CD4-positive, alpha-beta T cell treated with Interleukin-6 for 4 hours (primary cell): ENCODE measurements around the gene VTI1A.
"Not testable (repeated sequence)": the region's sequence is repeated elsewhere in the genome, so short reads cannot be mapped to it uniquely, and the experiment has no call there.

Experiments used
- DNase-seq: peaks from one replicate; pipeline ENCODE4 v3.0.0-alpha.2; 2020; ENCODE audit warnings: mixed read lengths

Gene VTI1A

GRCh38 chr10:112731450-112731849, 284.4 kb downstream of the VTI1A start:
- DNase-seq = not testable (repeated sequence)

- no peak for DNase-seq
Observed at GRCh38 chr10:112732277-112732921, 285.4 kb downstream of the VTI1A start.

DNA sequence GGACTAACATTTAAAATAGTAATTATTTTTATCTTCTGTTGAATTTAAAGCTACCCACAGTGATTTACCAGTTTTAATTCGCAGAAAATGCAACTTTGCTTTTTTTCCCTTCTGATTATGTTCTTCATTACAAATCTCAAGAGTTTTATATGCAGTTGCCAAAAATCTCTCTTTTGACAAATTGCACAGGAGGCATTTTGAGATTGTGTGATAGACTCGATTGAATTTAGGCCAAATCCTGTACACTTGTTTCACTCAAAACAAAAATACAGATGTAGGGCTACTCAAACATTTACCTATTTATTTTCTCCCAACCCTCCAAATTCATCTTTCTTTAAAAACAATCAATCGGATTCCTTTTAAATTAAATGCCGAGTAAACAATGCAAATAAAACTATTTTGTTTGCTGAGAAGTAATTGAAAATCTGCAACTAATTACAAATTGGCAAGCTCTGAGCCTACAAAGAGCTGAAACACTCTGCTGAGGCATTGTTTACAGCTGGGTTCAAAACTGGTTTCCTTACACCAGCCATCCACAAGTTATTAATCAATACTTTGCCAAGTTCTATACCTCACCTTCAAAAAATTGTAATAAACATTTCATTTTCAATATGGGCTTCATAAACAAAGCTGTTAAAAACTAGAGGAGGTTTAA, 288.2 kb downstream of the VTI1A start:
- DNase-seq = no peak

DNA sequence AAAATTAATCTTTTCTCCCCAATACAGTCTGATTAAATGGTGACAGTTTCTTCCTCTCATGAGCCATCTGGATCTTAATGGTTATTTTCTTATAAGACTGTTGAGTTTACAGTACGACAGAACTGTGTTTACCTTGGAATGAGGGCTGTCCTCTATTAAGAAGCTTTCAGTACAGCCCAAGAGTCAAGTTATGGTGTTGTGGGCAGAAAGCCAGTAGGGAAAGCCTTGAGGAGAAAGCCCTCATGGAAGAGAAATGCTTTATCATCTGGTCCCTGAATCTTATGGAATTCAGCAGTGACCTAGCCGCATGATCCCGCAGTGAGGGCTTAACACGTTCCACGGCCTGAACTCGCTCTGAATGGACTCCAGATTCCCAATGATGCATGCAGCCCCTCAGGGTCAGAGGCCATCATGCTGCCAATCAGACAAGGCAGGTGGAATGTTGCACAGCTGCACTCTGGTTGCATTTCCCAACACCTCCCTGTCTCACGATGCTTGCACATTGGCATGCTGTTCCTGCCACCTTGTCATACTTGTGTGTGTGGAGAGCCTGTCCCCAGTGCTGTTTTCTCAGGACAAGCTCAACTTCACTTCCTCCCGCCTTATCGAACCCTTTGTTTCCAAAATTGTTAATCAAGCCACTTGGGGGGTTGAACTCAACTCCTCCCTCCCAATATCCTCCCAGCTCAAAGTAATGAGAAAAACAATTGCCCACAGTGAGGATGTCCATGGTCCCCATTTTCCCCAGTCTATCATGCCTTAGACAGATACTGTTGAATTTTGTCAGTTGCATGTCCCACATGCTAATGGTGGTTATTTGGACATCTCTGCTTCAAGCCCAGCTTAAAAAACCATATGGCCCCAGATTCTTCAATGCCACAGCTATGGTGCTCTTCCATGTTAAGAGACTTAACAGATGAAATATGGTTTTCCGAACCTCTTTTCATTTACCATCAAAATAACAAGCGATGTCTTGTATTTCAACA, 291.9 kb downstream of the VTI1A start:
- DNase-seq = no peak

- DNase-seq = no peak
Observed at GRCh38 chr10:112739592-112740353, 292.8 kb downstream of the VTI1A start.

- no peak for DNase-seq
Observed at GRCh38 chr10:112741830-112742402, 294.9 kb downstream of the VTI1A start.

- DNase-seq = no peak
Observed at GRCh38 chr10:112744181-112745096, 297.4 kb downstream of the VTI1A start.

DNA sequence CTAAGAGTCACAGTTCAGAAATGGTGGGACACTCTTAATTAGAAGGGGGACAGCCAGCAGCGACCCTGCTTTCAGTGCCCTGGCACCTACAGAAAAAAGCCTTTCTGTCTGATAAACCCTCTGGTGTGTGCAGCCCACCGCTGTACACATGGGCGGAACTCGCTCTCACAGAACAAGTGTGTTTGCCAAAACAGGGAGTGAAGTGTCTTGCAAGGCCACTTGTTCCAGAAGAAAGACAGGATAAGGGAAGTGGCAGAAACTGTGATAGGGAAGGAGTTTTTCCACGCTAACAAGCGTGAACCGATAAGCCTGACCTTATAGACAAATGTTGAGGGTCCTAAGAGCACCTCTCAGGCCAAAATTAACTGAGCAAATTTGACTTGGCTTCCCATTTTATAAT, 299.3 kb downstream of the VTI1A start:
- no peak for DNase-seq

GRCh38 chr10:112750427-112751167, 303.6 kb downstream of the VTI1A start:
- DNase-seq = no peak

DNA sequence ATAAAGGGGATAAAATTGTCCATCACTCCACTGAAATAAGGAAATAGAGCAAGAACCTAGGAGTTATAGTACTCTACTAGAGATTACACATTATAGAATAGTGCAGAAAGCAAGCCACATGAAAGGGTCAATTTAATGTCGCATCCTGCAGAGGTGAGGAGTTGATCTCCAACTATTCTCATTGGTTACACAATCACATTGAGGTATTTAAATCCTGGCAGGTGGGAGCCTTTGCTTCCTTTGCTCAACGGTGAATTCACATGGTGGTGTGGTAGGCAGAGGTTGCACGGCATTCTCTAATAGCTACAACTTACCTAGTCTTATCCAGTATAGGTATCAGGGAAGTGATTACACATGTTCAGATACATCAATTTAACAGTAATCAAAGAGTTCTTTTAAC, 304.6 kb downstream of the VTI1A start:
- DNase-seq = no peak

DNA sequence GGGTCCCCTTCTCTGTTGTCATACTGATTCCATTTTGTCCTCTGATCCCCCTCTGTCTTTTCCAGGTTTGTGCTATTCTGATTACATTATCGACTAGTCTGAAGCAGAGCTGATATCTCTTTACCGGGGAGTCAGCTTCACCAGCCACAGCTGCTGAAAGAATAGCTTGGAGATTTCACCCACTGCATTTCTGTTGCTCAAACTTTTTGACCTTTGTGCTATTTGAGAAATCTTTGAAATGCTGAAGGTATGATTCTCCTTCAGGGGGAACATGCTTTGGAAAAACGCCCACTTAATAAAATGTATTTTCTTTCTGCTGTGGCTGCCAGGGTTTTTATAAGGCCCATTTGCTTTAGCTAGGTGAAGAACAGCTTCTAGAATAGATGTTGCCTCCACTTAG, 305.3 kb downstream of the VTI1A start:
- no peak for DNase-seq

- no peak for DNase-seq
Observed at GRCh38 chr10:112753961-112754411, 307.0 kb downstream of the VTI1A start.

DNA sequence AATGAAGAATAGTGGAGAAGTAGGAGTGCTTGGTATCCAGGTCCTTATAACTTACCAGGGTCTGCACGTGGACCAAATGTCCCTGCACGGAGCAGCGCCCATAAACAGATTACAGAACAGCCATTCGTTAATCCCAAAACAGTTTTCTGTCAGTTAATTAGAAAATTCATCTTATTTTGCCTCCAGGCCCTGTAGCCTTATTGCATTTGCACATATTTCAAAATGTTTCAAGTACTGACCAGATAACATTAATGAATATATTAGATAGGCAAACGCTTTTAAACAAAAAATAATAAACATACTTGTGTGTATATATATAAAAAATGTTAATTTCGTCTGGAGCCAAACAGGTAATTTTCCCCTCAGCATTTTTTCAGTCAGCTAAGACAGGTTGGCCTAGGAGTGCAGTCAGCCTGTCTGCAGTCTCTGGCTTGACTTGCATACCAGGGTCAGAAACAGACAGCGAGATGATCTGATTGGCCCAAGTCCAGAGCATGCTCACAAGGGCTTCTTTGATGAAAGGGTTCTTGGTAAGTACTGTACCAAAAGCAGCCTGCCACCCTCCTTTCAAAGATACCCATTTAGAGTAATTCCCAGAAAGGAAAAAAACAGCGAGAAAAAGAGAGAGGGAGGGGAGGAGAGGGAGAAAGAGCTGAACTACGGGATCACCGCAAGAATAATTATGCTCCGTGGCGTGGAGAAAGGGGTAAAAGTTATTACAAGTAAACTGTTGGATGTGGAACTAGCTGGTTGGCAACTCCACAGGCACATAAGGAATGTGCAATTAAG, 308.6 kb downstream of the VTI1A start:
- DNase-seq = no peak

GRCh38 chr10:112756235-112756527, 309.2 kb downstream of the VTI1A start:
- no peak for DNase-seq

DNA sequence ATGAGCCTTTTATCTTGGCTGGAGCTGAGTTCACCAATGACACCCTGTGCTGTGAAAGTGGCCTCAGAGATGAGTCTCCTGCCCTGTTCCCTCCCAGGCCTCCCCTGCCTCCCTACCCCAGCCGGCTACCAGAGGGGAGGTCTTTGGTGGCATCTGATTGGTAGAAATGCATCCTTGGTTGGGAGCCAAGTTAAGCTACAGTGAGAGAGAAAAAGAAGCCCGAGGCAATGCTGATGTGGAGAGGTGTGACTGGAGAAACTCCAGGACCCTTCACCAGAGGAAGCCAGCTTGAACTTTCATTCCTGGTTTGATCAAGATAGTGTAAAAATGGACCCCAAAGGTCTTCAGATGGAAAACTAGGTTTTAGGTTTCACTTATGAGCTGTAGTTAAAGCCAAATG, 311.9 kb downstream of the VTI1A start:
- DNase-seq = no peak

DNA sequence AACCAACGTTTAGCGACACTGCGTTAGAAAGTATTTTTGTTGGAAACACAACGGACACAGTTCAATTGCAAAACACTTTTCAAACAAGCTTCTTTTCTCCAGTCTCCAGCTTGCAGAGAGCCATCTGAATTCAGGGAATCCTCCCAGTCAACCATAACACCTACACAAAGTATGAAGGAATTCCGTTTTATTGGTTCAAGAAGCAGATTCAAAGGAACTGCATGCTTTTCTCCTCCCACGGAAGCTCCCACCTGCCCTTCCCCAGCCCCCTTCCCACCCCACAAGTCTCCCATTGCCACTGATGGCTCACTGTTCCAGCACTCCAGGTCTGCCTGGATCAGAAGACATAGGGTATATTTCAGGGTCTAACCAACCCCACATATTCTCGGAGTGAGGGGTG, 312.5 kb downstream of the VTI1A start:
- DNase-seq = no peak

DNA sequence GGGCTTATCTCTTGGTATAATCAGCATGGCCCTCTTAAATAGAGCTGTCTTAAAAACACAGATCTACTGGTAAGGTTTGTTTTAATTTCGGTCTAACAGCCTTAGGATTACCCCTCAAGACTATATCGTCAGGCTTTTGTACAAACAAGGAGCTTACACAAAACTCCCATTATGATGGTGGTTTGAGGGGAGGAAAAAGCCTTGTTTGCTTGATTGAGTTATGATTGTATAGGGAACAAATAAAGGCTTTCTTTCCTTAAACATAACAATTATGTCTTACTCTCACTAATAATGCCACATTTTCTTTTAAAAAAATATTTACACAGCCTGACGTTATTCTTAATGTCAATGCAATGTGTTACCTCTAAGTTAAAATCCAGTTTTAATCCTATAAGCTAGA, 314.2 kb downstream of the VTI1A start:
- DNase-seq = no peak

DNA sequence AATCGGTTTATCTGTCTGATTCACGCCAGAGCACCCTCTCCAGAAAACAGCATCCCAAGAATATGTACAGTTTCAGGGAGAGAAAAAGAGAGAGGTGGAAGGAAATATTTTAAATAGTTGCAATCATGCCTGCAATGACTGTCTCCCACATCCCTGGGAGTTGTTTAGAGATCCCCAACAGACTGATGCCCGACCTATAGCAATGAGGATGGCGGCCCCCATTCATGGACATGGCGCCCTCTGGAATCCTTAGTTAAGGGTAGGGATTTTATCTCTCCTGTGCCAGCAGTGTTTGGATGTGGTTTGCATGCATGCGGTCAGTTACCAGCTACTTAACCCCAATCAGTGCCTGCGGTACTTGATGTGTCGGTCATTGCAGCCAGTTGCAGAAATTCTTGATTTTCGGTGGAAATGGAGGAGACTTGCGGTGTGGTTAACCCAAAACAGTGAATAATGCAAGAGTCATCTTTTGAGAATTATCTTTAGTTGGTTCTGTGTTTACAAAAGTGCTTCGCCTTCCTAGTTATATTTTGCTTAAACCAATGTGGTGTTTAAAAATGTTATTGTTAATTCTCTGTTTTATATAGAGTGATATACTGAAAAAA, 317.0 kb downstream of the VTI1A start:
- no peak for DNase-seq

DNA sequence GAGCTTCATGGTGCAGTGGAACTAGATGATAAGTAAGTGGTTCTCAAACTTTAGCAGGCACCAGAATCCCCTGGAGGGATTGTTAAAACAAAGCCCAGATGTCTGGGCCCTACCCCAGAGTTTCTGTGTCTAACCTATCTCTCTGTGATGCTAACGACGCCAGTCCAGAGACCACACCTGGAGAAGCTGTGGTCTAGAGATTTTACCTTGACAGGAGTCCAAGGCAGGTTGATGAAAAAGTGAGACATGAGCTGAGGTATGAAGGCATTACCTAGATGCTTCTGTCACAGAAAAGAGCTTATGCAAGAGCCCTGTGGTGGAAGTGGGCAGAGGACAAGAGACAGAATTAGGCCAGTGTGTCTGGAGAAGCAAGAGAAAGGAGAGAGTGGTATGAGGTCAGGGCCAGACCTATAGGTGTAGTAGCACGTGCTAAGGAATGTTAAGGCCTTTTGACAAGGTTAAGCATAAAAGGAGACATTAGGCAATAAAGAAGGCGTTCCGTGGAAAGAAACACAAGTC, 318.8 kb downstream of the VTI1A start:
- no peak for DNase-seq
